RWPE1 (cell line): ENCODE measurements around the gene CPNE5.

Source experiments
- CTCF ChIA-PET: fragments of 350-600 bp; sonication (Branson Sonifier 250); formaldehyde crosslinking; extraction: SDS; loops from one replicate; lab custom pipeline; 2021; lab: Yijun Ruan, JAX
- POLR2A ChIA-PET: fragments of 400-600 bp; formaldehyde crosslinking; extraction: SDS; loops from one replicate; lab custom pipeline; 2020; ENCODE audit warnings: antibody characterized with exemption; ENCODE audit not compliant: low non-redundant PET; lab: Yijun Ruan, JAX
- DNase-seq: peaks from one replicate; pipeline ENCODE4 v3.0.0; 2012; ENCODE audit warnings: low spot score
- H3K27ac ChIP-seq: fragments of 450-650 bp; 2 replicates; pipeline ENCODE4 v1.5.1; 2017
- TF ChIP-seq, protein P1 (sequence below): fragments of 450-650 bp; conservative IDR thresholded peaks from 2 replicates; pipeline ENCODE4 v1.5.1; 2017; ENCODE audit warnings: low read depth, mild to moderate bottlenecking

The CPNE5 gene

DNA sequence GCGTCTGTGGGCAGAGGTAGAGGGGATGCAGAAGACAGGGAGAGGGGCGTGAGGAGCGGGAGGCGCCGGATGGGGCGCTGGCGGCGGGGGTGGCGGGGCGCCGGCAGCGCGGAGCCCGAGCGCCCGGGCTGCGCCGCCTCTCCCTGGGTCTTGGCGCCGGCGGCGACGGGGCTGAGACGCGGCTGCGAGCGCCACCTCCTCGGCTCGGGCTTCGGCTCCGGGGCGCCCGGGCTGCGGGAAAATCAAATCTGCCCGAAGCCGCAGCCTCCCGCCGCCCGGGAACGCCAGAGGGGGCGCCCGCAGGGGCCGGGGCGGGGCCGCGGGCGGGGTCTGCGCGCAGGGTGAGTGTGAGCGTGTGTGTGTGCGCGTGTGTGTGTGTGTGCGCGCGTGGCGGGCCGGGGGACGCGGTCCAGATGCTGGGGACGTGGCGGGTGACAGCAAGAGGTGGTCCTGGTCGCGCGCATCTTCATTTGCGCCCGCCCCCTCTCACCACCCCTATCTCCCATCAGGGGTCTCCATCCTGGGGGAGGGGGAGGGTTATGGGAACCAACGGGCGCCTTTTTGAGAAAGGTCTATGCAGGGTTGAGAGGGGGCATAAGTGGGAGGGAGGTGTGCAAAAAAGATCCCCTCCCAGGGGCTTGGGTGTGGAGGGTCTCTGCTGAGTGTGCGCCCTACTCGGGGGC is 646 bp upstream of the CPNE5 start:
- POLR2A ChIA-PET: no interaction called here
- TF ChIP-seq, protein P1, sequence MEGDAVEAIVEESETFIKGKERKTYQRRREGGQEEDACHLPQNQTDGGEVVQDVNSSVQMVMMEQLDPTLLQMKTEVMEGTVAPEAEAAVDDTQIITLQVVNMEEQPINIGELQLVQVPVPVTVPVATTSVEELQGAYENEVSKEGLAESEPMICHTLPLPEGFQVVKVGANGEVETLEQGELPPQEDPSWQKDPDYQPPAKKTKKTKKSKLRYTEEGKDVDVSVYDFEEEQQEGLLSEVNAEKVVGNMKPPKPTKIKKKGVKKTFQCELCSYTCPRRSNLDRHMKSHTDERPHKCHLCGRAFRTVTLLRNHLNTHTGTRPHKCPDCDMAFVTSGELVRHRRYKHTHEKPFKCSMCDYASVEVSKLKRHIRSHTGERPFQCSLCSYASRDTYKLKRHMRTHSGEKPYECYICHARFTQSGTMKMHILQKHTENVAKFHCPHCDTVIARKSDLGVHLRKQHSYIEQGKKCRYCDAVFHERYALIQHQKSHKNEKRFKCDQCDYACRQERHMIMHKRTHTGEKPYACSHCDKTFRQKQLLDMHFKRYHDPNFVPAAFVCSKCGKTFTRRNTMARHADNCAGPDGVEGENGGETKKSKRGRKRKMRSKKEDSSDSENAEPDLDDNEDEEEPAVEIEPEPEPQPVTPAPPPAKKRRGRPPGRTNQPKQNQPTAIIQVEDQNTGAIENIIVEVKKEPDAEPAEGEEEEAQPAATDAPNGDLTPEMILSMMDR: no peak; the same call in none of the 2 replicates
- H3K27ac ChIP-seq: no peak overlapping the region
- CTCF ChIA-PET: no interaction called here
- DNase-seq: no peak

DNA sequence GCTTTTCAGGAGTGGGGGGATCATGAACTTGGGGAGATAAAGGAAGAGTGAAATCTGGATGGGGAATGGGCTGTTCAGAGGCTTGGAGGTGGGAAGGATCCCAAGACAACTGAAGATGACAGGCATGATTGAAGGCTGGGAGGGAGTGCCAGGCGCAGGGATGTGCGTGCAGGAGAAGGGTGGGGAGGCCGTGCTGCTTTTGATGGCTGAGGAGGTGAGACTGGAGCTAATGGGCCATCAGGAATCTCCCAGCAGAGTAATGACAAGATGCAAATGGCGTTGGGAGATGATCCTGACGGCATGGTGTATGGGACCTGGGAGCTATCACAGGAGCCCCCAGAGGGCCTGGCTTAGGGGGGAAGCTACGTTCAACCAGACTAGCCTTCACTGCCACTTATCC is 1.6 kb downstream of the CPNE5 start:
- H3K27ac ChIP-seq: no peak overlapping the region
- DNase-seq: no peak
- ChIA-PET CTCF (interaction anchor here (0.6 to 1.0 kb wide), 4 partner anchors 9 to 478 kb away, joined by 3 to 7 read pairs (median 3); no protein-coding TSS in a partner anchor), POLR2A (no interaction called here)
- TF ChIP-seq, protein P1: no peak

DNA sequence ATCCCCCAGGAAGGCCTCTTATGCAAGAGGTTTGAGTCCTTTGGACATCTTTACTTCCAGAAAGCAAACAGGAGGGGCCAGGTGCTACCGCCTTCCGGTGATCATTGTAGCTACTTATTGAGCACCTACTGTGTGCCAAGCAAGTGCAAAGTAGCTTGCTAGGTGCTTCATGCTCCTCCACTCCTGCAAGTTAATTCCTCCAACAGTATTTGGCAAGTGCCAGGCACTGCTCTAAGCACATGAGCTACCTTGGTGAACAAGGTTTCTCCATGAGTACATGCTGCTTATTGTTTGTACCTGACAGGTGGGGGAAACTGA is 2.3 kb downstream of the CPNE5 start:
- no peak for DNase-seq
- CTCF ChIA-PET: interaction anchor here (0.6 to 0.7 kb wide), 3 partner anchors 9 to 611 kb away, joined by 3 to 7 read pairs (median 3); no protein-coding TSS in a partner anchor
- TF ChIP-seq, protein P1: no peak
- POLR2A ChIA-PET: no interaction called here
- no peak overlapping the region for H3K27ac ChIP-seq

DNA sequence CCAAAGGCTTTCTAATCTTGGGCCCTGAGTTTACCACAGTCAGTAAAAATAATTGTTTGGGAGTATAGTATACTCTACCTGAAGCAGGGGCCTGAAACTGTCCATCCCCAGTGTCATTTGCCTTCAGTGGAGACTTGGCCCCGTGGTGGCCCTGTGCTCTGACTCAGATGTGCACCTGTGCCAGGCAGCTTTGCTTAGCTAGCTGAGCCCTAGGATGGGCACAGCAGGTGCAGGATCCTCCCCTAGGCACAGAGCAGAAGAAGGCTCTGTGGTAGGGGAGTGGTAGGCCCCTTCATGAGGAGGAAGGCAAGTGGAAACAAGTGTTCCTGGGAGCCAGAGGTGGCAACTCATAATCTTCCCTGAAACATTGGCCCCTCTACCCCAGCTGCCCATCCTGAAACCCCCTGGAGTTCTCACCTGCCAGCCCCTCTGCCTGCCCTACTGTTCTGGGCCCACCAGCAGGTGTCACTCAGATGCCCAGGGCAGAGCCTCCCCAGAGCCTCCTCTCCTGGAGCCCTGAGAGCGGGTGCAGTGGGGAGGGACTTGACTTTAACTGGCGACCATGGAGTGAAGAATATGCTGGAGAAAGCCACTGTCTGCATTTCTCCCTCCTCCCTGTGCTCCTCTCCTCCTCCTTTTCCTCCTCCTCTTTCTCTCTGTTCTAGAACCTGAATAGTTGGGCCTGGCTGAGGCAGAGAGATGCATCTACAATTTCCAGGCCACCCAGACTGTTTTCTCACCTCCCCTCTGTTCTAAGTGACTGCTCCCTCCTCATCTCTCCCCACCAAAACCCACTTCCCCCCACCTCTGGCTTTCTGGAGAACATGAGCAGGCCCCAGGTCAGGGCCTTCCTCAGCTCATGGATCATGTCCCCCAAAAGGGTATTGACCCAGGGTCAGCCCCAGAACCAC is 2.9 kb downstream of the CPNE5 start:
- ChIA-PET POLR2A (no interaction called here), CTCF (interaction anchor here (0.7 kb wide), 3 partner anchors 17 to 611 kb away, joined by 3 to 8 read pairs (median 3); no protein-coding TSS in a partner anchor)
- TF ChIP-seq, protein P1: no peak
- no peak overlapping the region for H3K27ac ChIP-seq
- no peak for DNase-seq

DNA sequence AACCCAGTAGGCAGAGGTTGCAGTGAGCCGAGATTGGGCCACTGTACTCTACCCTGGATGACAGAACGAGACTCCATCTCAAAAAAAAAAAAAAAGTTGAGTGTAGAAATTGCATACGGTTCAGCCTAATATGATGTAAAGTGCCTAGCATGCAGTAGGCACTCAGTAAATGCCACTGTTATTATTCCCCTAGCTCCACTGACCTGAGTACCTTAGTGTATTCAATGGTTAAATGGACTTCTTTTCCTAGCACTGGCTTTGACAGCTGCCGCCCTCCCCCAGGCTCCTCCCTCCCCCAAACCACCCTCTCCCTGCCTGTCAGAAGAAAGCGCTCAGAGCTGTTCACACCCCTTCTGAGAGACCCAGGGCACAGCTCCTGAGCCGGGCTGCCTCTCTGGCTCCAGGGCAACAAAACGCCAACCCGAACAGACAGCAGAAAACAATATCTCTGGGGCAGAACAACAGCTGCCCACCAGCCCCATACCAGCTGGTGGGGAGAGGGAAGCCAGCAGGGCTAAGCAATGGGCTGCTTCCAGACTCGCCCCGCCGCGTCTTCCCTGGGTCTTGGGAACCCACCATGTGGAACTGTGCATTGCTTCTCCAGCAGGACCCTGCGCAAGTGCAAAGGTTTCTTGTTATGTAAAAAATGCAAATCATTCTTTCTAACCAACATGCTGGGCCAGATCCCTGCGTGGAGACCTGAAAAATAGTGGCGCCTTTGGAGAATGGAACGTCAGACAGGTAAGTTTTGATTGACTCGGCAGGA is 4.5 kb downstream of the CPNE5 start:
- CTCF ChIA-PET: interaction anchor here (0.7 to 1.0 kb wide), 2 partner anchors 8 to 14 kb away, joined by 3 to 5 read pairs; no protein-coding TSS in a partner anchor
- DNase-seq: no peak
- no peak overlapping the region for H3K27ac ChIP-seq
- POLR2A ChIA-PET: no interaction called here
- TF ChIP-seq, protein P1: no peak
